Caco-2 (cell line): ENCODE measurements around the gene LIN28A. TPM values are rescaled to one million over a fixed set of nuclear protein-coding genes. Genes with fewer than 3 reads are reported as not detected.

ENCODE experiments used
- BruUV-seq: library from RNA; stranded (reverse); fragments of 400-500 nt; replicated peaks from 2 replicates; lab custom pipeline; 2021; lab: Mats Ljungman, UMichigan
- CTCF ChIA-PET: fragments of 300-600 bp; sonication (Branson Sonifier 250); formaldehyde crosslinking; loops from one replicate; lab custom pipeline; 2022; ENCODE audit warnings: antibody characterized with exemption; lab: Charles Lee
- POLR2A ChIA-PET: fragments of 300-600 bp; sonication (Branson Sonifier 250); formaldehyde crosslinking; loops from one replicate; lab custom pipeline; 2022; ENCODE audit warnings: antibody characterized with exemption; lab: Charles Lee
- DNase-seq, 2 experiments: peaks; one replicate each; pipeline versions ENCODE4 v3.0.0 to v3.0.0-alpha.2; 2020 to 2022
- H3K27me3 ChIP-seq: replicated peaks from 2 replicates; pipeline ENCODE4 v1.6.0; 2011; ENCODE audit warnings: low read length; ENCODE audit not compliant: control insufficient read depth, insufficient read depth
- H3K36me3 ChIP-seq: 2 replicates; pipeline ENCODE4 v1.5.1; 2011; ENCODE audit warnings: low read length; ENCODE audit not compliant: control insufficient read depth, insufficient read depth
- H3K4me1 ChIP-seq: fragments of 250-450 bp; sonication (Bioruptor Pico); 2 replicates; pipeline ENCODE4 v1.5.1; 2020; ENCODE audit warnings: mild to moderate bottlenecking
- H3K4me3 ChIP-seq: 2 replicates; pipeline ENCODE4 v1.5.1; 2011; ENCODE audit warnings: low read depth, mild to moderate bottlenecking, control low read depth, low read length
- H3K9me3 ChIP-seq: fragments of 250-450 bp; sonication (Bioruptor Pico); 2 replicates; pipeline ENCODE4 v1.5.1; 2020; ENCODE audit warnings: mild to moderate bottlenecking, moderate library complexity
- H3K27ac Mint-ChIP-seq: one replicate; pipeline ENCODE4 v1.8.0; 2022; ENCODE audit warnings: mixed read lengths; ENCODE audit not compliant: unreplicated experiment
- H3K27me3 Mint-ChIP-seq: one replicate; pipeline ENCODE4 v1.8.0; 2022; ENCODE audit warnings: mixed read lengths; ENCODE audit not compliant: insufficient read depth, unreplicated experiment
- H3K36me3 Mint-ChIP-seq: one replicate; pipeline ENCODE4 v1.8.0; 2022; ENCODE audit warnings: mild to moderate bottlenecking, mixed read lengths; ENCODE audit not compliant: insufficient read depth, unreplicated experiment
- H3K4me1 Mint-ChIP-seq: one replicate; pipeline ENCODE4 v1.8.0; 2022; ENCODE audit warnings: low read depth, mixed read lengths; ENCODE audit not compliant: unreplicated experiment
- H3K4me3 Mint-ChIP-seq: one replicate; pipeline ENCODE4 v1.8.0; 2022; ENCODE audit warnings: mild to moderate bottlenecking, moderate library complexity, mixed read lengths; ENCODE audit not compliant: unreplicated experiment
- H3K9me3 Mint-ChIP-seq: one replicate; pipeline ENCODE4 v1.8.0; 2022; ENCODE audit warnings: mixed read lengths; ENCODE audit not compliant: unreplicated experiment
- CTCF ChIP-seq, 2 experiments: fragments of 200-600 bp in 1 of 2; IDR thresholded peaks; 1 replicate in 1 of 2; 2 replicates in 1 of 2; pipeline versions ENCODE4 v1.5.1 to v1.8.0; 2011 to 2022; ENCODE audit warnings: antibody characterized with exemption in 1 of 2, control low read depth in 1 of 2, inconsistent platforms in 1 of 2, low read depth in 1 of 2, low read length in 1 of 2, mild to moderate bottlenecking in 1 of 2, moderate library complexity in 1 of 2; ENCODE audit not compliant: insufficient read depth in 1 of 2, severe bottlenecking in 1 of 2, unreplicated experiment in 1 of 2
- intact Hi-C: fragments of 100-400 bp; cut with micrococcal nuclease; formaldehyde crosslinking; loops from one replicate; pipeline ENCODE4 v1.10.0; 2022; ENCODE audit not compliant: unreplicated experiment
- total RNA-seq: library from RNA; stranded (reverse); gene quantifications from 2 replicates; pipeline ENCODE4 v1.2.3, GENCODE V29; 2022

Gene LIN28A
- total RNA-seq, 1 experiment from 2014 or later, result 5.7 TPM

DNA sequence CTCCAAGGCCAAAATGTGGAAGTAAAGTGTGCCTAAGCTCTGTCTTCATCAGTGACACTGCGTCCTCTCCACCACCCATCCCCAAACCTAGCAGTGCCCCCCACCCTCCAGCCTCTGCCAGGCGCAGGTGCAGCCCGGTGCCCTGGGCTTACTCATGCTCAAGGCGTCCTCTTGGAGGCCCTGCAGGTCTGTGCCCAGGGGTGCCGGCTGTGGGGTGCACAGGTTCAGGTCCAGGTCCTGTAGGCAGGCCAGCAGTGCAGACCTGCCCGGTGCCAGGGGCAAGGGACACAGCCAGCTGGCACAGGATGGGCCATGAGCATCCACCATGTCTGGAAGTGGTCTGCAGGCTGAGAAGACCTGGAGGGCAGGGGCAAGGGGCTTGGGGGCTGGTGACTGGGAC, 43.2 kb upstream of the LIN28A start:
- H3K27me3 ChIP-seq, result no peaks in the 10 kb centered on the region
- no peak overlapping the region for H3K4me3 ChIP-seq
- no peaks in the 10 kb centered on the region for H3K4me1 ChIP-seq
- BruUV-seq, result no TSS peak
- POLR2A ChIA-PET, result interaction anchor here (0.6 kb wide), 1 partner anchor 32 kb away, joined by 3 read pairs; no protein-coding TSS in a partner anchor
- CTCF ChIA-PET, result no interaction called here
- intact Hi-C loops, result no loop called here
- TF ChIP-seq CTCF (IDR thresholded peaks at IDR 0.05; ENCODE audit: insufficient read depth in 1 of 2, low read depth in 1 of 2, low read length in 1 of 2, severe bottlenecking in 1 of 2, unreplicated experiment in 1 of 2), result no peak
- H3K36me3 Mint-ChIP-seq, result peaks cover 10% of the 10 kb centered on the region
- H3K4me3 Mint-ChIP-seq, result no peak overlapping the region
- no peaks in the 10 kb centered on the region for H3K36me3 ChIP-seq
- no peaks in the 10 kb centered on the region for H3K9me3 Mint-ChIP-seq
- H3K9me3 ChIP-seq, result no peaks in the 10 kb centered on the region
- H3K4me1 Mint-ChIP-seq, result no peaks in the 10 kb centered on the region
- no peaks in the 10 kb centered on the region for H3K27me3 Mint-ChIP-seq
- H3K27ac Mint-ChIP-seq, result no peak overlapping the region
- no peak for DNase-seq

- H3K27ac Mint-ChIP-seq, result no peak overlapping the region
- DNase-seq, result no peak
- Histone ChIP-seq H3K4me1 (no peaks in the 10 kb centered on the region), H3K4me3 (no peak overlapping the region), H3K9me3 (no peaks in the 10 kb centered on the region), H3K36me3 (no peaks in the 10 kb centered on the region), H3K27me3 (no peaks in the 10 kb centered on the region)
- no peaks in the 10 kb centered on the region for H3K9me3 Mint-ChIP-seq
- H3K4me3 Mint-ChIP-seq, result no peak overlapping the region
- intact Hi-C loops, result loop anchor here (1.0 kb wide), 1 partner anchor 83 kb away; no protein-coding TSS in a partner anchor
- no TSS peak for BruUV-seq
- no peaks in the 10 kb centered on the region for H3K27me3 Mint-ChIP-seq
- no peak for TF ChIP-seq CTCF (IDR thresholded peaks at IDR 0.05; ENCODE audit: insufficient read depth in 1 of 2, low read depth in 1 of 2, low read length in 1 of 2, severe bottlenecking in 1 of 2, unreplicated experiment in 1 of 2)
- H3K4me1 Mint-ChIP-seq, result no peaks in the 10 kb centered on the region
- ChIA-PET CTCF (no interaction called here), POLR2A (interaction anchor here (0.6 kb wide), 1 partner anchor 32 kb away, joined by 3 read pairs; no protein-coding TSS in a partner anchor)
- peaks cover 10% of the 10 kb centered on the region for H3K36me3 Mint-ChIP-seq
Observed at GRCh38 chr1:26368006-26368405, 42.6 kb upstream of the LIN28A start.

DNA sequence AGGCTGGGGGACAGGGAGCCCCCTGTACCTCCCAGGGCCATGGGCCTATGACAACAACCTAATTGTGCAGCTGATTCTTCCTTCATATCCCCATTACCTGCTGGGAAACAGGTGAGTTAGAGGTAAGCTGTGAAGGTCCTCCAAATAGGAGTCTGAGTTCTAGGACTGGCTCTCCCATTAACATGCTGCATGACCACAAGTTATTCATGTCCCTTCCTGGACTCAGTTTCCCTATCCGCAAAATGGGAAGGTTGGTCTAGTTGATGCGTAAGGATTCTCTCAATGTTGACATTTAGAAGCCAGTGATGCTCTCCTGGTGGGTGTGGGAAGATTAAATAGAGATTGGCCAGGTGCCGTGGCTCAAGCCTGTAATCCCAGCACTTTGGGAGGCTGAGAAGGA, 42.1 kb upstream of the LIN28A start:
- DNase-seq, result no peak
- Histone ChIP-seq H3K9me3 (no peaks in the 10 kb centered on the region), H3K36me3 (no peaks in the 10 kb centered on the region), H3K4me1 (no peaks in the 10 kb centered on the region), H3K4me3 (no peak overlapping the region), H3K27me3 (no peaks in the 10 kb centered on the region)
- peaks cover 10% of the 10 kb centered on the region for H3K36me3 Mint-ChIP-seq
- no peaks in the 10 kb centered on the region for H3K9me3 Mint-ChIP-seq
- intact Hi-C loops, result loop anchor here (1.0 kb wide), 1 partner anchor 83 kb away; no protein-coding TSS in a partner anchor
- no peaks in the 10 kb centered on the region for H3K4me1 Mint-ChIP-seq
- no peak overlapping the region for H3K4me3 Mint-ChIP-seq
- no peak for TF ChIP-seq CTCF (IDR thresholded peaks at IDR 0.05; ENCODE audit: insufficient read depth in 1 of 2, low read depth in 1 of 2, low read length in 1 of 2, severe bottlenecking in 1 of 2, unreplicated experiment in 1 of 2)
- no peak overlapping the region for H3K27ac Mint-ChIP-seq
- no peaks in the 10 kb centered on the region for H3K27me3 Mint-ChIP-seq
- no TSS peak for BruUV-seq
- CTCF ChIA-PET, result no interaction called here
- POLR2A ChIA-PET, result no interaction called here
